Naive thymus-derived CD4-positive, alpha-beta T cell (primary cell): ENCODE results near the gene AP1S3. TPM values are rescaled to one million over a fixed set of nuclear protein-coding genes. Genes with fewer than 3 reads are reported as not detected.
"Not testable (repeated sequence)": the region's sequence is repeated elsewhere in the genome, so short reads cannot be mapped to it uniquely, and the experiment has no call there.

Experiments used
- ATAC-seq: fragments of 150-1000 bp; cut with Tn5 transposase; 2 replicates; pipeline ENCODE4 v1.10.0; 2021; ENCODE audit warnings: mild to moderate bottlenecking, moderate library complexity
- CTCF ChIA-PET: fragments of 350-600 bp; sonication (Branson Sonifier 250); formaldehyde crosslinking; loops from one replicate; lab custom pipeline; 2021; ENCODE audit warnings: antibody characterized with exemption; lab: Charles Lee
- POLR2A ChIA-PET: fragments of 350-600 bp; sonication (Branson Sonifier 250); formaldehyde crosslinking; loops from one replicate; lab custom pipeline; 2021; ENCODE audit warnings: antibody characterized with exemption, inconsistent platforms; lab: Charles Lee
- DNase-seq, 9 donors: peaks; one replicate each; pipeline versions ENCODE4 v3.0.0 to v3.0.0-alpha.2; 2020 to 2022; ENCODE audit warnings: mixed read lengths in 1 of 9
- H3K27ac ChIP-seq: one replicate; pipeline ENCODE4 v1.7.0; 2013; ENCODE audit warnings: mild to moderate bottlenecking, low read depth, low read length, moderate library complexity
- H3K27me3 ChIP-seq, 2 donors: one replicate each; pipeline ENCODE4 v1.7.0; 2013; ENCODE audit warnings: low read length in 2 of 2, mild to moderate bottlenecking in 2 of 2, moderate library complexity in 2 of 2; ENCODE audit not compliant: control insufficient read depth in 2 of 2, insufficient read depth in 2 of 2
- H3K36me3 ChIP-seq, 3 experiments: 1 replicate in 2 of 3; 2 replicates in 1 of 3; pipeline ENCODE4 v1.7.0; 2013; ENCODE audit warnings: low read length in 3 of 3, mild to moderate bottlenecking in 3 of 3, moderate library complexity in 1 of 3; ENCODE audit not compliant: insufficient read depth in 3 of 3, control insufficient read depth in 2 of 3
- H3K4me1 ChIP-seq, 2 donors: one replicate each; pipeline ENCODE4 v1.7.0; 2013; ENCODE audit warnings: low read length in 2 of 2, mild to moderate bottlenecking in 2 of 2, moderate library complexity in 1 of 2; ENCODE audit not compliant: control insufficient read depth in 2 of 2, insufficient read depth in 2 of 2
- H3K4me3 ChIP-seq: 2 replicates; pipeline ENCODE4 v1.7.0; 2013; ENCODE audit warnings: mild to moderate bottlenecking, low read length
- H3K9me3 ChIP-seq, 3 experiments: 1 replicate in 2 of 3; 2 replicates in 1 of 3; pipeline ENCODE4 v1.7.0; 2013; ENCODE audit warnings: low read length in 3 of 3; ENCODE audit not compliant: control insufficient read depth in 2 of 3
- H3K27ac Mint-ChIP-seq, 9 donors: one replicate each; pipeline ENCODE4 v1.8.0; 2020 to 2022; ENCODE audit warnings: mixed read lengths in 9 of 9, mild to moderate bottlenecking in 8 of 9, moderate library complexity in 5 of 9, inconsistent platforms in 2 of 9
- H3K27me3 Mint-ChIP-seq, 5 donors: one replicate each; pipeline ENCODE4 v1.8.0; 2021 to 2022; ENCODE audit warnings: mixed read lengths in 5 of 5, mild to moderate bottlenecking in 1 of 5
- H3K36me3 Mint-ChIP-seq, 5 donors: one replicate each; pipeline ENCODE4 v1.8.0; 2020 to 2022; ENCODE audit warnings: mixed read lengths in 5 of 5, mild to moderate bottlenecking in 3 of 5, inconsistent platforms in 1 of 5
- H3K4me1 Mint-ChIP-seq, 7 donors: one replicate each; pipeline ENCODE4 v1.8.0; 2020 to 2022; ENCODE audit warnings: mixed read lengths in 7 of 7, mild to moderate bottlenecking in 3 of 7, inconsistent platforms in 1 of 7
- H3K4me3 Mint-ChIP-seq, 10 donors: one replicate each; pipeline ENCODE4 v1.8.0; 2020 to 2022; ENCODE audit warnings: mild to moderate bottlenecking in 10 of 10, mixed read lengths in 10 of 10, moderate library complexity in 6 of 10, inconsistent platforms in 2 of 10
- H3K9me3 Mint-ChIP-seq, 11 donors: one replicate each; pipeline ENCODE4 v1.8.0; 2020 to 2022; ENCODE audit warnings: mixed read lengths in 11 of 11, mild to moderate bottlenecking in 4 of 11, inconsistent platforms in 1 of 11, moderate library complexity in 1 of 11
- intact Hi-C, 2 donors: fragments of 100-400 bp; cut with micrococcal nuclease; formaldehyde crosslinking; loops; one replicate each; pipeline ENCODE4 v1.15.1; 2023
- polyA plus RNA-seq, 2 donors: library from polyadenylated mRNA; unstranded; fragments of 300-500 nt; fragmentation: Illumina TruSeq; gene quantifications; one replicate each; pipeline ENCODE4 v1.2.3, GENCODE V29; 2021
- total RNA-seq, 6 experiments: library from RNA in 5 of 6; stranded (reverse) in 5 of 6; gene quantifications; 1 replicate in 5 of 6; 2 replicates in 1 of 6; pipeline ENCODE4 v1.2.3 and lab custom pipeline; 2021 to 2026

Gene AP1S3
- total and polyA plus RNA-seq, 7 experiments from 2014 or later: 0.53 to 8.2 (median 1.6) TPM

DNA sequence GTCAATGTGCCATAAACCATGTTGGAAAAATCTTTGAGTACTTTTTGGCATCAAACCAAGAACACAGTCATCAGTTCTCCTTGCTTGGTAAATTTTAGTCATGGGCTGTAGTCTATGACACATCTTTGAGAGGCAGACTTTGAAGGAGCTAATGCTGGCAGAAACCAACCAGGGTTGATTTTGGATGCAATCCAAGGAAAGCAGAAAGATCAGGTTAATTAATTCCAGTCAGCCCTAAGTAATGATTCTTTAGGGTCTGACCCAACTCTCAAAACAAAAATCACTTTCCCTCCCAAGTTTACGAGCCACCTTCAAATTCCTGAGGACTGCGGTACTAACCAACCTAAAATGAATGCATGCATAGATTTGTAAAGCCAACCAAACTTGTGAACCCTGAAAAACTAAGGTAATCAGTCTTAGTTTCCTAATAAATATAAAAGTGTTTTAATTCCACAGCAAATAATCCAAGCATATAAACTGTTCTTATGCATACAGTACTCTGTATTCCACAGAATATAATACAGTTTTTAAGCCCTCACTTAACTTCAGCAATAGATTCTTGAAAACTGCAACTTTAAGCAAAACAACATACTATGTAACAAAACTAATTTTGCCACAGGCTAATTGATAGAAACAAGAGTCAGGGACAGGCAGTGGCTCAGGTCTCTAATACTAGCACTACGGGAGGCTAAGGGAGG, 22.0 kb downstream of the AP1S3 start:
- intact Hi-C loops: no loop called here
- Histone ChIP-seq H3K9me3 (no peaks in the 10 kb centered on the region), H3K4me3 (no peak overlapping the region), H3K27me3 (no peaks in the 10 kb centered on the region), H3K27ac (no peak overlapping the region), H3K36me3 (no peaks in the 10 kb centered on the region), H3K4me1 (no peaks in the 10 kb centered on the region)
- H3K4me3 Mint-ChIP-seq: no peak overlapping the region
- H3K9me3 Mint-ChIP-seq: no peaks in the 10 kb centered on the region
- peaks cover 0 to 2% (median 0%) of the 10 kb centered on the region in 7 donors for H3K4me1 Mint-ChIP-seq
- DNase-seq (no peak), ATAC-seq (no peak)
- ChIA-PET CTCF (no interaction called here), POLR2A (no interaction called here)
- H3K27me3 Mint-ChIP-seq: peaks cover 0 to 3% (median 0%) of the 10 kb centered on the region in 5 donors
- peaks cover 0 to 3% (median 0%) of the 10 kb centered on the region in 5 donors for H3K36me3 Mint-ChIP-seq
- no peak overlapping the region for H3K27ac Mint-ChIP-seq

DNA sequence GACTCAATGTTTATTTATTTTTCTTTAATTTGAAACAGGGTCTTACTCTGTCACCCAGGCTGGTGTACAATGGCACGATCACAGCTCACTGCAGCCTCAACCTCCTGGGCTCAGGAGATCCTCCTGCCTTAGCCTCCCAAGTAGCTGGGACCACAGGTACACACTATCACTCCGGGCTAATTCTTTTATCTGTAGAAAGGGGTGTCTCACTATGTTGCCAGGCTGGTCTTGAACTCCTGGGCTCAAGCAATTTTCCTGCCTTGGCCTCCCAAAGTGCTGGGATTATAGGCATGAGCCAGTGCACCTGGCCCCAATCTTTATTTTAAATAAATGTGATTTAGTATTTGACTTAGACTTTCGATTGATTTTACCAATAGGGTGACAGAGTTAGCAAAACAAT, 22.6 kb downstream of the AP1S3 start:
- H3K4me3 Mint-ChIP-seq, CTCF ChIA-PET, POLR2A ChIA-PET, H3K27me3 Mint-ChIP-seq, H3K27me3 ChIP-seq, H3K27ac Mint-ChIP-seq, DNase-seq, H3K4me1 ChIP-seq, ATAC-seq, H3K36me3 Mint-ChIP-seq, H3K9me3 ChIP-seq, H3K9me3 Mint-ChIP-seq, H3K4me3 ChIP-seq, intact Hi-C loops, H3K27ac ChIP-seq, H3K36me3 ChIP-seq, H3K4me1 Mint-ChIP-seq: not testable (repeated sequence)

DNA sequence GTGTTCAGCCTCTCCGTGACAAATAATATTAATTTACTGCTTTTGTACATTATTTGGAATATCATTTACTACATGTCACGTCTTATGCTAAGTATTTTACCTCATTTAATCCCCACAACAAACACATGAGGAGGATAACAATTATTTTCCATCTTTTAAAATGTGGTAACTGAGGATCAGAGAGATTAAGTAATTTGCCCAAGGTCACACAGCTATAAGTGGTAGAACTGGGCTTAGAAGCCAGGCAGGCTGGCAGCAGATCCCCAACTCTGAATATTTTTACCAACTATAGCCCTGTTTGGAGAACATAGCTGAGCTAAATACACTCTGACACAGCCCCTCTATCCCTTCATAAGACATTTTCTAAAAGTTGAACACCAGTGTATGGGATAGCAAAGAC, 24.1 kb downstream of the AP1S3 start:
- H3K9me3 ChIP-seq: no peaks in the 10 kb centered on the region
- H3K4me3 ChIP-seq: no peak overlapping the region
- Mint-ChIP-seq H3K27ac (no peak overlapping the region), H3K4me3 (no peak overlapping the region), H3K27me3 (peaks cover 0 to 3% (median 0%) of the 10 kb centered on the region in 5 donors), H3K4me1 (peaks cover 0 to 2% (median 0%) of the 10 kb centered on the region in 7 donors), H3K36me3 (peaks cover 0 to 3% (median 0%) of the 10 kb centered on the region in 5 donors), H3K9me3 (peaks cover 0 to 2% (median 0%) of the 10 kb centered on the region in 11 donors)
- no peak overlapping the region for H3K27ac ChIP-seq
- no peaks in the 10 kb centered on the region for H3K4me1 ChIP-seq
- ChIA-PET POLR2A (no interaction called here), CTCF (no interaction called here)
- H3K36me3 ChIP-seq: no peaks in the 10 kb centered on the region
- no peak for ATAC-seq
- intact Hi-C loops: no loop called here
- DNase-seq: no peak
- H3K27me3 ChIP-seq: no peaks in the 10 kb centered on the region

DNA sequence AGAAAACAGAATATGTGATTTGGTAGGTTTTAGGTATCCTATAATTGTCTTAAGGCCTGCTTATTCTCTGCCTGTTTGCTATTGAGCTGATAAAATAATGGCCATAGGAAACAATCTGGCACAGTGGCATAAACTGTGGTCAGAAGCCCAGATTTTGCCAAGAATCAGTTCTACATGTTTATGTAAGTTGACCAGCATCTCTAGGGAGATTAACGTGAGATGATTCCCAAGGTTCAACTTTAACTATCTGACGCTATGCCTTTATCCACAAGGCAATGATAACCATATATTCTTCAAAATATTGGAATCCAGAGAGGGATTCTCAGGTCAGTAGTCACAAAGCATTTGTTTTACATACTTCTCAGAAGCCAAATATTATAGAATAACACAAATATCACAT, 25.6 kb downstream of the AP1S3 start:
- POLR2A ChIA-PET: no interaction called here
- no peaks in the 10 kb centered on the region for H3K27me3 Mint-ChIP-seq
- CTCF ChIA-PET: no interaction called here
- H3K9me3 ChIP-seq: no peaks in the 10 kb centered on the region
- no peak overlapping the region for H3K27ac Mint-ChIP-seq
- ATAC-seq (no peak), DNase-seq (no peak)
- no peak overlapping the region for H3K4me3 Mint-ChIP-seq
- peaks cover 0 to 5% (median 0%) of the 10 kb centered on the region in 11 donors for H3K9me3 Mint-ChIP-seq
- intact Hi-C loops: no loop called here
- H3K4me3 ChIP-seq: no peak overlapping the region
- H3K36me3 Mint-ChIP-seq: peaks cover 0 to 3% (median 0%) of the 10 kb centered on the region in 5 donors
- H3K4me1 ChIP-seq: no peaks in the 10 kb centered on the region
- H3K36me3 ChIP-seq: no peaks in the 10 kb centered on the region
- H3K27ac ChIP-seq: no peak overlapping the region
- peaks cover 0 to 4% (median 0%) of the 10 kb centered on the region in 7 donors for H3K4me1 Mint-ChIP-seq
- no peaks in the 10 kb centered on the region for H3K27me3 ChIP-seq

DNA sequence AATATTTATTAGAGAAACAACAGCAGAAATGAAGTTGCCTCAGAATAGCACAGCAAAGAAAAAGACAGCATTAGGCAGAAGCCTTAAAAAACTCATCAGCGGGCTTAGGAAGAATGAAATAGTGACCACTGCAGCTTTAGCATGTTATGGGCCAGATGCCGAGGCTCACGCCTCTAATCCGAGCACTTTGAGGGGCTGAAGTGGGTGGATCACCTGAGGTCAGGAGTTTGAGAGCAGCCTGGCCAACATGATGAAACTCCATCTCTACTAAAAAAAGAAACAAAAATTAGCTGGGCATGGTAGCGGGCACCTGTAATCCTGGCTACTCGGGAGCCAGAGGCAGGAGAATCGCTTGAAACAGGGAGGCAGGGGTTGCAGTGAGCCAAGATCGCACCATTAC, 32.4 kb downstream of the AP1S3 start:
- H3K4me1 Mint-ChIP-seq: peaks cover 0 to 12% (median 0%) of the 10 kb centered on the region in 7 donors
- H3K4me1 ChIP-seq: no peaks in the 10 kb centered on the region
- ATAC-seq (no peak), DNase-seq (no peak)
- no peaks in the 10 kb centered on the region for H3K27me3 Mint-ChIP-seq
- no peaks in the 10 kb centered on the region for H3K36me3 ChIP-seq
- no peaks in the 10 kb centered on the region for H3K9me3 ChIP-seq
- peaks cover 0 to 2% (median 0%) of the 10 kb centered on the region in 5 donors for H3K36me3 Mint-ChIP-seq
- H3K27ac Mint-ChIP-seq: no peak overlapping the region
- ChIA-PET POLR2A (no interaction called here), CTCF (no interaction called here)
- no peak overlapping the region for H3K27ac ChIP-seq
- intact Hi-C loops: no loop called here
- no peaks in the 10 kb centered on the region for H3K27me3 ChIP-seq
- no peak overlapping the region for H3K4me3 Mint-ChIP-seq
- no peak overlapping the region for H3K4me3 ChIP-seq
- peaks cover 0 to 3% (median 0%) of the 10 kb centered on the region in 11 donors for H3K9me3 Mint-ChIP-seq

DNA sequence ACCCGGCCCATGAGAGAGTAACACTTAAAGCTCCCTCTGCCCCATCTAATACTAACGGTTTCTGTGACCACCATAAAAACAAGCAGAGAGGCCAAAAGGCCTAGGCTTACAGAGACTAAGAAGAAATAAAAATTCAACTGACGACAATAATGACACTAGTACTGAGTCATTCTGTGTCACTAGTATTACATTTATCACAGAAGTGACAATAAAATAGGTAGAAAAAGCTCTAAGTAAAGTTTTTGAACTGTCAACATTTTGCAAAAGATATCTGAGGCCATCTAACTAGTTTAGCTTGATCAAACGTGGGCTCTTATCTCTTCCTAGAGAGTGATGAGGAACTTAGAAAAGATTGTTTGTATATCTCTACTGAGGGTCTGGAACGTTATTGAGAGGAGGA, 35.6 kb downstream of the AP1S3 start:
- no peaks in the 10 kb centered on the region for H3K9me3 Mint-ChIP-seq
- ChIA-PET POLR2A (no interaction called here), CTCF (no interaction called here)
- ATAC-seq: no peak
- no peak overlapping the region for H3K4me3 Mint-ChIP-seq
- H3K9me3 ChIP-seq: no peaks in the 10 kb centered on the region
- intact Hi-C loops: no loop called here
- no peak overlapping the region for H3K4me3 ChIP-seq
- H3K27me3 Mint-ChIP-seq: no peaks in the 10 kb centered on the region
- no peak for DNase-seq
- peaks cover 0 to 4% (median 0%) of the 10 kb centered on the region in 5 donors for H3K36me3 Mint-ChIP-seq
- H3K36me3 ChIP-seq: no peaks in the 10 kb centered on the region
- H3K27ac Mint-ChIP-seq: no peak overlapping the region
- H3K27ac ChIP-seq: no peak overlapping the region
- no peaks in the 10 kb centered on the region for H3K27me3 ChIP-seq
- H3K4me1 Mint-ChIP-seq: peaks cover 0 to 13% (median 0%) of the 10 kb centered on the region in 7 donors
- no peaks in the 10 kb centered on the region for H3K4me1 ChIP-seq

DNA sequence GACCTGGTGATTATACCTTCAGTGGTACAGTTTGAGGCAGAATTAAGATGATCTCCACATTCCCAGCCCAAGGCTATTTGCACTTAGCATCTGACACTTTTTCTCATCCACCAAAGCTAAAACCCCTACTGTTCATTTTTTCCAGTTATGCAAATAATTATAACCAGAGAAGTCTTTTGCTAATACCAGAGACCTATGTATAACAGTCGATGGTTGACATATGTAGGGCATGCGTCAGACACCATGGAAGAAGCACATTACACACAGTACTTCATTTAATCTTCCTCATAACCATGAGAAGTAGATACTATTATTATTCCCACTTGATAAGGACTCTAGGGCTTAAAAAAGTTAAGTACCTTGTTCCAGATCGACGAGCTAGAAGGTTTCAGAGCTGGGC, 36.5 kb downstream of the AP1S3 start:
- ATAC-seq (no peak), DNase-seq (no peak)
- H3K27ac Mint-ChIP-seq: no peak overlapping the region
- peaks cover 0 to 4% (median 0%) of the 10 kb centered on the region in 5 donors for H3K36me3 Mint-ChIP-seq
- Histone ChIP-seq H3K27ac (no peak overlapping the region), H3K9me3 (no peaks in the 10 kb centered on the region), H3K4me1 (no peaks in the 10 kb centered on the region), H3K4me3 (no peak overlapping the region), H3K27me3 (no peaks in the 10 kb centered on the region), H3K36me3 (no peaks in the 10 kb centered on the region)
- H3K4me3 Mint-ChIP-seq: no peak overlapping the region
- ChIA-PET POLR2A (no interaction called here), CTCF (no interaction called here)
- no peaks in the 10 kb centered on the region for H3K9me3 Mint-ChIP-seq
- H3K4me1 Mint-ChIP-seq: peaks cover 0 to 12% (median 0%) of the 10 kb centered on the region in 7 donors
- intact Hi-C loops: no loop called here
- H3K27me3 Mint-ChIP-seq: no peaks in the 10 kb centered on the region
